Measurements from ENCODE around the gene TPST2. TPM values are rescaled to one million over a fixed set of nuclear protein-coding genes. Genes with fewer than 3 reads are reported as not detected.

TPST2 gene
- total RNA-seq, 1 donor from 2014 or later = 22.5 TPM

GRCh38 chr22:26515931-26516330 lies 74.0 kb downstream of the TPST2 start:
- TF ChIP-seq CTCF (conservative IDR thresholded peaks at IDR 0.05; ENCODE audit: low read depth, low read length) = no peak
- H3K4me3 ChIP-seq (ENCODE audit: low read depth, low read length) = no peak overlapping the region
- no peak for DNase-seq (ENCODE audit: low read depth)

- no peak overlapping the region for H3K4me3 ChIP-seq (ENCODE audit: low read depth, low read length)
- no peak for DNase-seq (ENCODE audit: low read depth)
- no peak for TF ChIP-seq CTCF (conservative IDR thresholded peaks at IDR 0.05; ENCODE audit: low read depth, low read length)
Measured at GRCh38 chr22:26514419-26515161, 75.3 kb downstream of the TPST2 start.

GRCh38 chr22:26513838-26514237 lies 76.1 kb downstream of the TPST2 start:
- no peak for TF ChIP-seq CTCF (conservative IDR thresholded peaks at IDR 0.05; ENCODE audit: low read depth, low read length)
- H3K4me3 ChIP-seq (ENCODE audit: low read depth, low read length) = peak overlapping the region; percentile 83
- no peak for DNase-seq (ENCODE audit: low read depth)

- TF ChIP-seq CTCF (conservative IDR thresholded peaks at IDR 0.05; ENCODE audit: low read depth, low read length) = peak; percentile 29
- DNase-seq (ENCODE audit: low read depth) = peak; percentile 48
- peak within 1 kb of the TSS; percentile 83 for H3K4me3 ChIP-seq (ENCODE audit: low read depth, low read length)
Measured at GRCh38 chr22:26512149-26512793, 77.7 kb downstream of the TPST2 start, which contains the start of gene TFIP11. TSS of gene TFIP11 (minus strand) at chr22:26512473. CDS start at chr22:26510272, 2,201 bp downstream.

- TF ChIP-seq CTCF (conservative IDR thresholded peaks at IDR 0.05; ENCODE audit: low read depth, low read length) = no peak
- no peak overlapping the region for H3K4me3 ChIP-seq (ENCODE audit: low read depth, low read length)
- no peak for DNase-seq (ENCODE audit: low read depth)
Measured at GRCh38 chr22:26508148-26508547, 81.8 kb downstream of the TPST2 start.

GRCh38 chr22:26503758-26504157 lies 86.2 kb downstream of the TPST2 start:
- DNase-seq (ENCODE audit: low read depth) = no peak
- no peak overlapping the region for H3K4me3 ChIP-seq (ENCODE audit: low read depth, low read length)
- TF ChIP-seq CTCF (conservative IDR thresholded peaks at IDR 0.05; ENCODE audit: low read depth, low read length) = no peak
